ENCODE data around the gene TRIP12. TPM values are rescaled to one million over a fixed set of nuclear protein-coding genes. Genes with fewer than 3 reads are reported as not detected.

The TRIP12 gene
- total and polyA plus RNA-seq, 2 of the 4 experiments (the other 2 are of a cell fraction): 51.6 to 209 TPM

- Histone ChIP-seq H3K9me1 (ENCODE audit: insufficient read depth, low read length) (peaks cover 5% of the 10 kb centered on the region; the same call in 1 of the 2 replicates), H3K4me2 (ENCODE audit: low read depth, low read length) (no peak overlapping the region), H2AK9ac (replicated peaks; ENCODE audit: low read depth, low read length, poor library complexity) (no peak overlapping the region), H4K5ac (ENCODE audit: low read depth, low read length) (no peak overlapping the region), H3K9me3 (ENCODE audit: control insufficient read depth, insufficient read depth, low read length) (no peaks in the 10 kb centered on the region), H3K4me3 (ENCODE audit: insufficient read depth, low read depth, low read length) (no peak overlapping the region), H2AFZ (replicated peaks; ENCODE audit: low read length, poor library complexity) (no peak overlapping the region), H3K4me1 (ENCODE audit: control insufficient read depth, insufficient read depth, low read length) (peaks cover 3% of the 10 kb centered on the region; the same call in 1 of the 2 replicates), H3K56ac (ENCODE audit: extremely low read depth, insufficient read depth, low read length) (no peak overlapping the region), H3K18ac (ENCODE audit: low read depth, low read length) (no peak overlapping the region), H2BK120ac (ENCODE audit: low read depth, low read length) (no peak overlapping the region), H3K36me3 (ENCODE audit: control insufficient read depth, insufficient read depth, low read length) (no peaks in the 10 kb centered on the region), H3K27me3 (ENCODE audit: control insufficient read depth, insufficient read depth, low read length) (no peaks in the 10 kb centered on the region), H3K27ac (ENCODE audit: insufficient read depth, low read length) (no peak overlapping the region), H2BK15ac (ENCODE audit: low read depth, low read length) (no peak overlapping the region), H2AK5ac (ENCODE audit: low read depth, low read length) (no peak overlapping the region), H2BK20ac (ENCODE audit: low read depth, low read length) (no peak overlapping the region), H3K23ac (ENCODE audit: low read depth, low read length) (no peak overlapping the region), H4K8ac (ENCODE audit: low read depth in 2 of 2, low read length in 2 of 2) (no peak overlapping the region), H3K14ac (replicated peaks; ENCODE audit: low read depth, low read length) (no peak overlapping the region), H3K4ac (ENCODE audit: low read depth, low read length) (no peak overlapping the region), H4K91ac (ENCODE audit: insufficient read depth, low read depth, low read length) (no peak overlapping the region), H3K9ac (ENCODE audit: low read depth, low read length) (no peak overlapping the region), H4K20me1 (ENCODE audit: insufficient read depth, low read length) (peaks cover 13% of the 10 kb centered on the region), H2BK5ac (ENCODE audit: low read depth, low read length, poor library complexity, severe bottlenecking) (no peak overlapping the region), H3K79me1 (ENCODE audit: low read depth in 1 of 2, low read length in 2 of 2) (peaks cover 3 to 37% of the 10 kb centered on the region in 2 experiments; a peak in 3 of 4 replicates)
- in situ Hi-C loops (cut with MboI; ENCODE audit: low sequenced_read_pairs) (no loop called here), dilution Hi-C loops (cut with HindIII; ENCODE audit: low sequenced_read_pairs, unreplicated experiment) (no loop called here), intact Hi-C loops (cut with micrococcal nuclease) (loop anchor here (10.0 kb wide), 2 partner anchors 690 to 850 kb away; no protein-coding TSS in a partner anchor)
- no peak for TF ChIP-seq CTCF (conservative IDR thresholded peaks at IDR 0.05; ENCODE audit: low read depth, low read length)
- no peak for TF ChIP-seq FOS (IDR thresholded peaks at IDR 0.05; ENCODE audit: low read depth, low read length)
- TF ChIP-seq MAZ (IDR thresholded peaks at IDR 0.05; ENCODE audit: borderline replicate concordance, low read depth, low read length): no peak
- no peak for TF ChIP-seq MXI1 (IDR thresholded peaks at IDR 0.05; ENCODE audit: borderline replicate concordance, low read depth, low read length)
- no peak for TF ChIP-seq BHLHE40 (IDR thresholded peaks at IDR 0.05; ENCODE audit: low read depth, low read length)
- no peak for TF ChIP-seq USF2 (IDR thresholded peaks at IDR 0.05; ENCODE audit: low read depth, low read length)
- no peak for TF ChIP-seq RFX5 (IDR thresholded peaks at IDR 0.05; ENCODE audit: low read depth, low read length)
- no peak for TF ChIP-seq RAD21 (IDR thresholded peaks at IDR 0.05; ENCODE audit: low read length)
- TF ChIP-seq CHD1 (IDR thresholded peaks at IDR 0.05; ENCODE audit: low read depth, low read length): no peak
- TF ChIP-seq ELK1 (IDR thresholded peaks at IDR 0.05; ENCODE audit: borderline replicate concordance, low read depth, low read length): no peak
- TF ChIP-seq CEBPB (IDR thresholded peaks at IDR 0.05; ENCODE audit: low read depth, low read length): no peak
- TF ChIP-seq POLR2A (IDR thresholded peaks at IDR 0.05; ENCODE audit: low read depth, low read length): no peak
- no peak for TF ChIP-seq MAFK (IDR thresholded peaks at IDR 0.05; ENCODE audit: low read depth, low read length)
- no peak for TF ChIP-seq NFE2L2 (IDR thresholded peaks at IDR 0.05; ENCODE audit: low read depth, low read length)
- TF ChIP-seq RCOR1 (IDR thresholded peaks at IDR 0.05; ENCODE audit: insufficient replicate concordance, low read length): no peak
- TF ChIP-seq SMC3 (IDR thresholded peaks at IDR 0.05; ENCODE audit: low read depth, low read length): no peak
- no peak for DNase-seq
- ChIA-PET POLR2A (ENCODE audit: unreplicated experiment) (no interaction called here), CTCF (no interaction called here)
- ATAC-seq (ENCODE audit: low read depth): no peak
- BruUV-seq (replicated peaks): no TSS peak
Observed at GRCh38 chr2:229925201-229925600, 3.4 kb upstream of the TRIP12 start.
